Activated naive CD8-positive, alpha-beta T cell treated with anti-CD3 and anti-CD28 coated beads, Interleukin-2, amount 50 U/mL, for 24 hours (primary cell): ENCODE measurements around the gene DNPH1.

Source experiments
- ATAC-seq: fragments of 150-1000 bp; cut with Tn5 transposase; one replicate; pipeline ENCODE4 v1.10.0; 2021
- DNase-seq: peaks from one replicate; pipeline ENCODE4 v3.0.0; 2021
- H3K27ac Mint-ChIP-seq: one replicate; pipeline ENCODE4 v1.8.0; 2021; ENCODE audit warnings: mild to moderate bottlenecking, mixed read lengths
- H3K27me3 Mint-ChIP-seq: one replicate; pipeline ENCODE4 v1.8.0; 2021; ENCODE audit warnings: mixed read lengths
- H3K36me3 Mint-ChIP-seq: one replicate; pipeline ENCODE4 v1.8.0; 2021; ENCODE audit warnings: low read depth, mixed read lengths
- H3K4me1 Mint-ChIP-seq: one replicate; pipeline ENCODE4 v1.8.0; 2021; ENCODE audit warnings: mixed read lengths
- H3K4me3 Mint-ChIP-seq: one replicate; pipeline ENCODE4 v1.8.0; 2021; ENCODE audit warnings: mild to moderate bottlenecking, moderate library complexity, mixed read lengths
- H3K9me3 Mint-ChIP-seq: one replicate; pipeline ENCODE4 v1.8.0; 2021; ENCODE audit warnings: mixed read lengths

DNPH1 gene

GRCh38 chr6:43196337-43196736 is 32.9 kb downstream of the DNPH1 start:
- Mint-ChIP-seq H3K27me3 (no peaks in the 10 kb centered on the region), H3K9me3 (no peaks in the 10 kb centered on the region), H3K36me3 (peaks cover 22% of the 10 kb centered on the region), H3K4me1 (no peaks in the 10 kb centered on the region), H3K27ac (no peak overlapping the region), H3K4me3 (no peak overlapping the region)
- ATAC-seq (no peak), DNase-seq (no peak)

DNA sequence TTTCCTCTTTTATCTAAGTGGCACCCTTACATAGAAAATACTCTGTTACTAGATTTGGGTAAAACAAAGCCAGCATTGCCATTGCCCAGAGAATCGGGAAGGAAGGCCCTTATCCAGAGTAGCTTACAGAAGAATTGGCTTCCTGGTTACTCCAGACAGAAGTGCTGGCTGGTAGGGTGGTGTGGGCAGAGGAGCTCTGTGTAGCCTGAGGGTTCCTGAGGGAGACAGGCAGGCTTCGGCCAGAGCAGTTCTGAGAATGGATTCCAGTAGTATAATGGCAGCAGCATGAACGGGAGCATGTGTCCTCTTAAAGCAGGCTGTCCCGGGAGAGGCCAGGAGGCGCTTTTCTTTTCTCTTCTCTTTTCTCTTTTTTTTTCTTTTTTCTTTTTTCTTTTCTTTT is 35.4 kb downstream of the DNPH1 start:
- H3K4me3 Mint-ChIP-seq = no peak overlapping the region
- no peak for DNase-seq
- no peaks in the 10 kb centered on the region for H3K27me3 Mint-ChIP-seq
- peaks cover 22% of the 10 kb centered on the region for H3K36me3 Mint-ChIP-seq
- H3K4me1 Mint-ChIP-seq = peaks cover 3% of the 10 kb centered on the region
- H3K27ac Mint-ChIP-seq = no peak overlapping the region
- H3K9me3 Mint-ChIP-seq = no peaks in the 10 kb centered on the region
- no peak for ATAC-seq

- Mint-ChIP-seq H3K9me3 (no peaks in the 10 kb centered on the region), H3K27me3 (no peaks in the 10 kb centered on the region), H3K36me3 (peaks cover 26% of the 10 kb centered on the region), H3K27ac (no peak overlapping the region), H3K4me1 (peaks cover 3% of the 10 kb centered on the region), H3K4me3 (no peak overlapping the region)
- no peak for DNase-seq
- no peak for ATAC-seq
Observed at GRCh38 chr6:43192911-43193310, 36.4 kb downstream of the DNPH1 start.

GRCh38 chr6:43189776-43190304 is 39.4 kb downstream of the DNPH1 start:
- Mint-ChIP-seq H3K9me3 (no peaks in the 10 kb centered on the region), H3K36me3 (peaks cover 24% of the 10 kb centered on the region), H3K27ac (no peak overlapping the region), H3K4me3 (no peak overlapping the region), H3K27me3 (no peaks in the 10 kb centered on the region), H3K4me1 (peaks cover 19% of the 10 kb centered on the region)
- no peak for DNase-seq
- ATAC-seq = no peak

- Mint-ChIP-seq H3K9me3 (no peaks in the 10 kb centered on the region), H3K36me3 (peaks cover 23% of the 10 kb centered on the region), H3K4me3 (no peak overlapping the region), H3K27me3 (no peaks in the 10 kb centered on the region), H3K27ac (peak overlapping the region; percentile 8), H3K4me1 (peaks cover 31% of the 10 kb centered on the region)
- ATAC-seq = no peak
- no peak for DNase-seq
Observed at GRCh38 chr6:43188426-43188825, 40.9 kb downstream of the DNPH1 start.

DNA sequence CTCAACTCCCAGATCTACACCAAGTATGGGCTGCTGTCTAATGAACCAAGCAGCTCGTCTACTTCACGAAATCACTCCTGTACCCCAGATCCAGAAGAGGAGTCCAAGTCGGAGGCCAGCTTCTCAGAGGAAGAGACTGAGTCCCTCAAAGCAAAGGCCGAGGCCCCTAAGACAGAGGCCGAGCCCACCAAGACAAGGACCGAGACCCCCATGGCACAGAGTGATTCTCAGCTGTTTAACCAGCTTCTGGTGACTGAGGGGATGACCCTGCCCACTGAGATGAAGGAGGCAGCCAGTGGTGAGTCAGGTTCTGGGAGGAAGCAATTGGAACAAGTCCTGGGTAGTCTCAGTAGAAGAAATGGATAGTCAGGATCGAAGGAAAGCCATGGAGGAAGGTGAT is 41.5 kb downstream of the DNPH1 start:
- H3K4me1 Mint-ChIP-seq = peaks cover 37% of the 10 kb centered on the region
- H3K4me3 Mint-ChIP-seq = no peak overlapping the region
- H3K36me3 Mint-ChIP-seq = peaks cover 20% of the 10 kb centered on the region
- DNase-seq (no peak), ATAC-seq (no peak)
- no peaks in the 10 kb centered on the region for H3K9me3 Mint-ChIP-seq
- H3K27me3 Mint-ChIP-seq = no peaks in the 10 kb centered on the region
- no peak overlapping the region for H3K27ac Mint-ChIP-seq

- Mint-ChIP-seq H3K27ac (no peak overlapping the region), H3K4me3 (no peak overlapping the region), H3K4me1 (peaks cover 43% of the 10 kb centered on the region), H3K9me3 (no peaks in the 10 kb centered on the region), H3K36me3 (peaks cover 17% of the 10 kb centered on the region), H3K27me3 (no peaks in the 10 kb centered on the region)
- ATAC-seq (no peak), DNase-seq (no peak)
Observed at GRCh38 chr6:43186706-43187105, 42.6 kb downstream of the DNPH1 start.

GRCh38 chr6:43186019-43186418 is 43.3 kb downstream of the DNPH1 start:
- Mint-ChIP-seq H3K4me1 (peaks cover 50% of the 10 kb centered on the region), H3K27ac (no peak overlapping the region)
- no peak for ATAC-seq

GRCh38 chr6:43185391-43185985 is 43.8 kb downstream of the DNPH1 start:
- H3K4me1 Mint-ChIP-seq = peaks cover 53% of the 10 kb centered on the region
- peak overlapping the region; percentile 63 for H3K4me3 Mint-ChIP-seq
- H3K27ac Mint-ChIP-seq = peak overlapping the region; percentile 84

More at GRCh38 chr6:43186019-43186418, 43.3 kb downstream of the DNPH1 start:
- no peak overlapping the region for H3K4me3 Mint-ChIP-seq
- DNase-seq = no peak
- peaks cover 17% of the 10 kb centered on the region for H3K36me3 Mint-ChIP-seq
- no peaks in the 10 kb centered on the region for H3K9me3 Mint-ChIP-seq
- H3K27me3 Mint-ChIP-seq = no peaks in the 10 kb centered on the region

DNA sequence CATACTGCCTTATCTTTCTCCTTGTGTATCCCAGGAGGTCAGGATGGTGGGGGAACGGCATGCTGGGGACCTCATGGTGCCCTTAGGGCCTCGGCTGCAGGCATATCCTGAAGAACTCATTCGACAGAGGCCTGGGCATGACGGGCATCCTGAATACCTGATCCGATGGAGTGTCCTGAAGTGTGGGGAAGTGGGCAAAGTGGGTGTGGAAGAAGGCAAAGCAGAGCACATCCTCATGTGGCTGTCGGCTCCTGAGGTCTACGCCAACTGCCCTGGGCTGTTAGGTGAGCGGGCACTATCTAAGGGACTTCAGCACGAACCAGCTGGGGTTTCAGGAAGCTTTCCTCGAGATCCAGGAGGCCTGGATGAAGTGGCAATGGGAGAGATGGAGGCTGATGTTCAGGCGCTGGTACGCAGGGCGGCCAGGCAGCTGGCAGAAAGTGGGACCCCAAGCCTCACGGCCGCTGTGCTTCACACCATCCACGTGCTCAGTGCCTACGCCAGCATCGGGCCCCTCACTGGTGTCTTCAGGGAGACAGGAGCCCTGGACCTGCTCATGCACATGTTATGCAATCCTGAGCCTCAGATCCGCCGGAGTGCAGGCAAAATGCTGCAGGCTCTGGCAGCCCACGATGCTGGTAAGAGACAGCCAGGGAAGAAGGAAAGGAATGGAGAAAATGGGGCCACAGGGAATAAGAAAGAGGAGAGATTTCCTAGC is 44.9 kb downstream of the DNPH1 start:
- DNase-seq (no peak), ATAC-seq (no peak)
- H3K4me3 Mint-ChIP-seq = peak overlapping the region; percentile 33
- H3K9me3 Mint-ChIP-seq = no peaks in the 10 kb centered on the region
- no peak overlapping the region for H3K27ac Mint-ChIP-seq
- H3K36me3 Mint-ChIP-seq = peaks cover 15% of the 10 kb centered on the region
- H3K27me3 Mint-ChIP-seq = no peaks in the 10 kb centered on the region
- peaks cover 50% of the 10 kb centered on the region for H3K4me1 Mint-ChIP-seq

More at GRCh38 chr6:43185391-43185985, 43.8 kb downstream of the DNPH1 start:
- H3K36me3 Mint-ChIP-seq = peaks cover 17% of the 10 kb centered on the region
- DNase-seq (no peak), ATAC-seq (peak; percentile 25)
- no peaks in the 10 kb centered on the region for H3K27me3 Mint-ChIP-seq
- H3K9me3 Mint-ChIP-seq = no peaks in the 10 kb centered on the region

GRCh38 chr6:43183441-43183840 is 45.8 kb downstream of the DNPH1 start:
- H3K4me3 Mint-ChIP-seq = peak overlapping the region; percentile 94
- ATAC-seq (no peak), DNase-seq (no peak)
- H3K27me3 Mint-ChIP-seq = no peaks in the 10 kb centered on the region
- peaks cover 50% of the 10 kb centered on the region for H3K4me1 Mint-ChIP-seq
- peaks cover 16% of the 10 kb centered on the region for H3K36me3 Mint-ChIP-seq
- peak overlapping the region; percentile 86 for H3K27ac Mint-ChIP-seq
- no peaks in the 10 kb centered on the region for H3K9me3 Mint-ChIP-seq

- Mint-ChIP-seq H3K36me3 (peaks cover 23% of the 10 kb centered on the region), H3K27ac (peak within 1 kb of the TSS; percentile 86), H3K4me1 (peaks cover 50% of the 10 kb centered on the region), H3K4me3 (peak within 1 kb of the TSS; percentile 94), H3K27me3 (no peaks in the 10 kb centered on the region), H3K9me3 (no peaks in the 10 kb centered on the region)
- ATAC-seq (peak; percentile 91), DNase-seq (peak; percentile 87)
Observed at GRCh38 chr6:43181942-43182860, 47.1 kb downstream of the DNPH1 start, which contains the start of gene CUL9. Gene CUL9 (plus strand): TSS chr6:43182196. CDS start chr6:43184311, 2,115 bp downstream.

DNA sequence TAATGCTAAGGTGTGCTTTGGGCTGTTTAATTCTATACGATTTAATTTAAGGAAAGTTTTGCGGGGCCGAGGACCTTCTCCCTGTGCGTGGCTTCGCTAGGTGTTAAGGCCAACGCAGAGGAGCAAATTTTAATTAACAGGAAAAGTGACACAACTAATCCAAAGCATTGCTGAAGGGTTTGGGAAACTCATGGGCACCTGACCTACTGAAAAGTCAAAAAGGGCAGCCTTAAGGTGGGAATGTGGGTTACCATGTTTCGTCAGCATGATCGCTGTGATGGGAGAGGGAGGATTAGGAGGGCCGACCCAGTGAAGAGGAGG is 47.7 kb downstream of the DNPH1 start:
- peaks cover 50% of the 10 kb centered on the region for H3K4me1 Mint-ChIP-seq
- ATAC-seq (no peak), DNase-seq (no peak)
- peak overlapping the region; percentile 86 for H3K27ac Mint-ChIP-seq
- peak overlapping the region; percentile 94 for H3K4me3 Mint-ChIP-seq
- H3K36me3 Mint-ChIP-seq = peaks cover 25% of the 10 kb centered on the region
- no peaks in the 10 kb centered on the region for H3K9me3 Mint-ChIP-seq
- no peaks in the 10 kb centered on the region for H3K27me3 Mint-ChIP-seq

- DNase-seq (no peak), ATAC-seq (no peak)
- Mint-ChIP-seq H3K36me3 (peaks cover 23% of the 10 kb centered on the region), H3K4me1 (peaks cover 47% of the 10 kb centered on the region), H3K9me3 (no peaks in the 10 kb centered on the region), H3K27me3 (no peaks in the 10 kb centered on the region), H3K4me3 (peak overlapping the region; percentile 94), H3K27ac (peak overlapping the region; percentile 86)
Observed at GRCh38 chr6:43180985-43181384, 48.3 kb downstream of the DNPH1 start.
